K562 (cell line): ENCODE measurements around the gene PCSK7.

Experiments
- BCL6 ChIP-seq: fragments of 250-450 bp; sonication (Bioruptor Pico); IDR thresholded peaks from 2 replicates; pipeline ENCODE4 v1.4.0; 2020
- CHD2 ChIP-seq: IDR thresholded peaks from 2 replicates; pipeline ENCODE4 v1.6.1; 2011; ENCODE audit warnings: low read depth, low read length
- POLR2A ChIP-seq: fragments of 450-650 bp; conservative IDR thresholded peaks from 2 replicates; pipeline ENCODE4 v1.6.1; 2016
- ZKSCAN1 ChIP-seq: fragments of 150-350 bp; IDR thresholded peaks from 2 replicates; pipeline ENCODE4 v1.6.1; 2016; ENCODE audit warnings: low read depth, low read length
- TF ChIP-seq, protein P1 (sequence below): sonication (generic); formaldehyde crosslinking; IDR thresholded peaks from 2 replicates; pipeline ENCODE4 v1.5.0; 2020; ENCODE audit warnings: missing genetic modification reagents
- TF ChIP-seq, protein P2 (sequence below), 3 experiments: IDR thresholded peaks in 2 of 3; conservative IDR thresholded peaks in 1 of 3; 2 replicates each; pipeline ENCODE4 v1.5.1; 2011 to 2012; ENCODE audit warnings: low read length in 3 of 3, mild to moderate bottlenecking in 3 of 3, control low read depth in 2 of 3, improper control_type of control experiment in 1 of 3, inconsistent platforms in 1 of 3, low read depth in 1 of 3, mixed read lengths in 1 of 3, moderate library complexity in 1 of 3; ENCODE audit not compliant: insufficient read depth in 2 of 3

DNA sequence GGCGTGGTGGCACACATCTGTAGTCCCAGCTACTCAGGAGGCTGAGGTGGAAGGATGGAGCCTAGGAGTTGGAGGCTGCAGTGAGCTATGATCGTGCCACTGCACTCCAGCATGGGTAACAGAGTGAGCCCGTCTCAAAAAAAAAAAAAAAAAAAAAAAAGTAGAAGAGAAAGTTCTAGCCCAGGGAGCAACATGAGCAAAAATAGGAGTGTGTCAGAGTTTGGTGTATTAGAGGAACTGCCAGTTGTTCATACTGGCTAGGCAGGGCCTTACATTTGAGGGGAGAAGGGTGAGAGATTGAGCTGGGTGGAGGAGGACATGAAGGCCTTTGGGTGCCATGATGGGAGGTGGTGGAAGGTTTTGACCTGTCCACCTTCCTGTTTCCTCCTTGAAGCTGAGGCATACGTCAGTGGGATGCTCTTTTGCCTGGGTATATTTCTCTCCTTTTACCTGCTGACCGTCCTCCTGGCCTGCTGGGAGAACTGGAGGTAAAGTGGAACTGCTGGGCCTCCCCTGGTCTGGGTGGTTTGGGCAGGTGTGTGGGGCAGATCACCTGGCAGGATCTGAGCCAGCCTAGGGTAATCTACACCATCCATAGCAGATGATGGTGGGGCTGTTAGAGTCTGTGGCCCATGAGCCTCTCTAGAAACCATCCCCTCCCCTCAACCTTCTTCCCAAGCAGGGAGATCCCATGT lies 46.0 kb downstream of the PCSK7 start:
- TF ChIP-seq POLR2A (no peak), BCL6 (CRISPR knock-in tag) (no peak), CHD2 (no peak), ZKSCAN1 (no peak)
- TF ChIP-seq, protein P1, sequence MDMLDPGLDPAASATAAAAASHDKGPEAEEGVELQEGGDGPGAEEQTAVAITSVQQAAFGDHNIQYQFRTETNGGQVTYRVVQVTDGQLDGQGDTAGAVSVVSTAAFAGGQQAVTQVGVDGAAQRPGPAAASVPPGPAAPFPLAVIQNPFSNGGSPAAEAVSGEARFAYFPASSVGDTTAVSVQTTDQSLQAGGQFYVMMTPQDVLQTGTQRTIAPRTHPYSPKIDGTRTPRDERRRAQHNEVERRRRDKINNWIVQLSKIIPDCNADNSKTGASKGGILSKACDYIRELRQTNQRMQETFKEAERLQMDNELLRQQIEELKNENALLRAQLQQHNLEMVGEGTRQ, result no peak
- TF ChIP-seq, protein P2, sequence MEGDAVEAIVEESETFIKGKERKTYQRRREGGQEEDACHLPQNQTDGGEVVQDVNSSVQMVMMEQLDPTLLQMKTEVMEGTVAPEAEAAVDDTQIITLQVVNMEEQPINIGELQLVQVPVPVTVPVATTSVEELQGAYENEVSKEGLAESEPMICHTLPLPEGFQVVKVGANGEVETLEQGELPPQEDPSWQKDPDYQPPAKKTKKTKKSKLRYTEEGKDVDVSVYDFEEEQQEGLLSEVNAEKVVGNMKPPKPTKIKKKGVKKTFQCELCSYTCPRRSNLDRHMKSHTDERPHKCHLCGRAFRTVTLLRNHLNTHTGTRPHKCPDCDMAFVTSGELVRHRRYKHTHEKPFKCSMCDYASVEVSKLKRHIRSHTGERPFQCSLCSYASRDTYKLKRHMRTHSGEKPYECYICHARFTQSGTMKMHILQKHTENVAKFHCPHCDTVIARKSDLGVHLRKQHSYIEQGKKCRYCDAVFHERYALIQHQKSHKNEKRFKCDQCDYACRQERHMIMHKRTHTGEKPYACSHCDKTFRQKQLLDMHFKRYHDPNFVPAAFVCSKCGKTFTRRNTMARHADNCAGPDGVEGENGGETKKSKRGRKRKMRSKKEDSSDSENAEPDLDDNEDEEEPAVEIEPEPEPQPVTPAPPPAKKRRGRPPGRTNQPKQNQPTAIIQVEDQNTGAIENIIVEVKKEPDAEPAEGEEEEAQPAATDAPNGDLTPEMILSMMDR (IDR thresholded peaks at IDR 0.05 in 2 of 3, conservative IDR thresholded peaks at IDR 0.05 in 1 of 3; ENCODE audit: insufficient read depth in 2 of 3, low read depth in 1 of 3, low read length in 3 of 3), result no peak
